HG02973 (cell line): Measurements from ENCODE around the gene CALM1.

ENCODE experiments used
- ATAC-seq: cut with Tn5 transposase; IDR thresholded peaks from one replicate; pipeline ENCODE4 v1.9.1; 2021; ENCODE audit warnings: moderate library complexity; ENCODE audit not compliant: unreplicated experiment

CALM1 gene

GRCh38 chr14:90407230-90407629, 10.4 kb downstream of the CALM1 start:
- ATAC-seq, result no peak

- no peak for ATAC-seq
Observed at GRCh38 chr14:90408713-90409112, 11.9 kb downstream of the CALM1 start.

GRCh38 chr14:90409209-90409730, 12.4 kb downstream of the CALM1 start:
- ATAC-seq, result no peak

- no peak for ATAC-seq
Observed at GRCh38 chr14:90412058-90412457, 15.2 kb downstream of the CALM1 start.

GRCh38 chr14:90416720-90417119, 19.9 kb downstream of the CALM1 start:
- ATAC-seq, result no peak

GRCh38 chr14:90418053-90418452, 21.2 kb downstream of the CALM1 start:
- no peak for ATAC-seq

- ATAC-seq, result no peak
Observed at GRCh38 chr14:90419200-90419599, 22.4 kb downstream of the CALM1 start.

GRCh38 chr14:90421001-90421631, 24.3 kb downstream of the CALM1 start:
- no peak for ATAC-seq

- no peak for ATAC-seq
Observed at GRCh38 chr14:90421632-90422020, 24.8 kb downstream of the CALM1 start.

- no peak for ATAC-seq
Observed at GRCh38 chr14:90423166-90423565, 26.3 kb downstream of the CALM1 start.

- ATAC-seq, result no peak
Observed at GRCh38 chr14:90424075-90424474, 27.2 kb downstream of the CALM1 start.

GRCh38 chr14:90424686-90425372, 28.0 kb downstream of the CALM1 start:
- no peak for ATAC-seq

- ATAC-seq, result no peak
Observed at GRCh38 chr14:90425373-90425879, 28.6 kb downstream of the CALM1 start.

- ATAC-seq, result no peak
Observed at GRCh38 chr14:90426031-90426540, 29.3 kb downstream of the CALM1 start.

- no peak for ATAC-seq
Observed at GRCh38 chr14:90426663-90427062, 29.8 kb downstream of the CALM1 start.

GRCh38 chr14:90427848-90428426, 31.1 kb downstream of the CALM1 start:
- ATAC-seq, result no peak

GRCh38 chr14:90428676-90429075, 31.8 kb downstream of the CALM1 start:
- ATAC-seq, result no peak

GRCh38 chr14:90429236-90429635, 32.4 kb downstream of the CALM1 start:
- ATAC-seq, result no peak

GRCh38 chr14:90429754-90430153, 32.9 kb downstream of the CALM1 start:
- no peak for ATAC-seq

- no peak for ATAC-seq
Observed at GRCh38 chr14:90434370-90435020, 37.7 kb downstream of the CALM1 start.

- ATAC-seq, result no peak
Observed at GRCh38 chr14:90438841-90439240, 42.0 kb downstream of the CALM1 start.
